Stimulated activated naive B cell treated with anti-CD40 and anti-IgM and Interleukin-4, amounts not matched to agents 10 μg/mL and 1 μg/mL and 100 μg/mL, for 72 hours (primary cell): Measurements from ENCODE around the gene MACROD2.
A peak's percentile ranks its signal among the peaks of the same experiment; 100 is the strongest.

Source experiments
- ATAC-seq, 2 donors: fragments of 150-1000 bp; cut with Tn5 transposase; replicated peaks; 2 replicates each; pipeline ENCODE4 v1.10.0; 2021; ENCODE audit warnings: moderate library complexity in 1 of 2
- DNase-seq: peaks from one replicate; pipeline ENCODE4 v3.0.0; 2021
- H3K27ac Mint-ChIP-seq: one replicate; pipeline ENCODE4 v1.8.0; 2022; ENCODE audit warnings: mild to moderate bottlenecking, mixed read lengths
- H3K27me3 Mint-ChIP-seq, 2 donors: one replicate each; pipeline ENCODE4 v1.8.0; 2022; ENCODE audit warnings: mixed read lengths in 2 of 2
- H3K36me3 Mint-ChIP-seq, 2 donors: one replicate each; pipeline ENCODE4 v1.8.0; 2022; ENCODE audit warnings: mixed read lengths in 2 of 2, mild to moderate bottlenecking in 1 of 2
- H3K4me1 Mint-ChIP-seq, 2 donors: one replicate each; pipeline ENCODE4 v1.8.0; 2022; ENCODE audit warnings: mixed read lengths in 2 of 2, mild to moderate bottlenecking in 1 of 2
- H3K4me3 Mint-ChIP-seq, 2 donors: one replicate each; pipeline ENCODE4 v1.8.0; 2022; ENCODE audit warnings: mild to moderate bottlenecking in 2 of 2, mixed read lengths in 2 of 2, moderate library complexity in 1 of 2
- H3K9me3 Mint-ChIP-seq, 2 donors: one replicate each; pipeline ENCODE4 v1.8.0; 2022; ENCODE audit warnings: mixed read lengths in 2 of 2, mild to moderate bottlenecking in 1 of 2

MACROD2 gene

DNA sequence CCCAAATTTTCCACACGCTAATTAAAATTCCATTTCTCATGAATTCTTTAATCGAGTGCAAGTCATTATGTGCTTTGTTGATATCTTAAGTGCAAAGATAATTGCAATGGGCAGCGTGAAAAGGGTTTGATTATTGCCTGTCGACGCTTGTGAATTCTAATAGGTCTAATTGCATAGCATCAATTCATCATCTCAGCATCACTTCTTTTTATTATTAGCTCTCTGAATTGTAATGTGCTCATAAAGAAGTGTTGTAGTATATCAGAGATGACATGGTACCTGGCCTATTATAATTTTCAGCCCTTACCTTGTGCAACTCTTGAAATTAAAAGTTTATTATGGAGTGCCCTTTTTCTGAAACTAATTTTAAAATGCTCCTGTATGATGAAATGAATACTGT is 1208.9 kb downstream of the MACROD2 start:
- Mint-ChIP-seq H3K4me1 (peaks cover 0 to 9% of the 10 kb centered on the region in 2 donors), H3K27me3 (peaks cover 0 to 4% of the 10 kb centered on the region in 2 donors), H3K4me3 (no peak overlapping the region), H3K27ac (no peak overlapping the region), H3K36me3 (peaks cover 0 to 3% of the 10 kb centered on the region in 2 donors), H3K9me3 (peaks cover 4 to 6% of the 10 kb centered on the region in 2 donors)
- DNase-seq: no peak
- no peak for ATAC-seq

DNA sequence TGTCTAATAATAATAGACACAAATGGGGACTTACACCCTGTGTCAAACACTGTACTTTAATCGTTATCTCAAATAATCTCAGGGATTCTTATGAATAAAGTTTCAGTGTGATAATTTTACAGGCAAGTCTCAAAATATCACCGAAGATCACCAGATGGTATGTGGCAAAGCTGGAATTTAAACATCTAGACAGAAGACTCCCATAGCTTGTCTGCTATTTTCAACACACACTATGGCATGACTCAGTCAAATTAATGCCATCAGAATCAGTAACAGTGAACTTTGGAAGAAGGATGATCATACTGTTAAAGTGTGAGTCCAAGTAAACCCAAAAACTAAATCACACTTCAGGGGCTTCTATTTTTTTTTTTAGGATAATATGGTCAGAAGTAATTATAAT is 1209.7 kb downstream of the MACROD2 start:
- no peak overlapping the region for H3K4me3 Mint-ChIP-seq
- H3K9me3 Mint-ChIP-seq: peaks cover 4 to 6% of the 10 kb centered on the region in 2 donors
- DNase-seq: no peak
- ATAC-seq: no peak
- peaks cover 0 to 3% of the 10 kb centered on the region in 2 donors for H3K36me3 Mint-ChIP-seq
- peaks cover 0 to 4% of the 10 kb centered on the region in 2 donors for H3K4me1 Mint-ChIP-seq
- H3K27me3 Mint-ChIP-seq: peaks cover 0 to 4% of the 10 kb centered on the region in 2 donors
- H3K27ac Mint-ChIP-seq: no peak overlapping the region

DNA sequence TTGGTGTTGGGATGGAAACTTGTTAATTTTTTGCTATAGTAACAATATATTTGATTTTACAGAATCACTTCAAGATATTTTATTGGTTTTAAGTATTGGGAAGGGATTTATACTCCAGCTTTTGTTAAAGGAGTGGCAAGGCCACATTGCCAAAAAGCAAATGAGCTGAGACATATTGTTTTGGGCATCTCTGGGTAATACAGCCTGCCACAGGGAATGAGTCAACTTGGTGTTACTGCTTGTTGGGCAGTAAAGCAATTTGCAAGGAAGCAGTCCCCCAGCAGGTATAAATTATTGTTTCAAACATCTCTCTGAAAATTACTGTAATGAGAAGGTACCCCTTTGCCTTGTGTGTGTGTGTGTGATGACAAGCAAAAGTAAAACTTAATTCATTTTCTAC is 1210.4 kb downstream of the MACROD2 start:
- peaks cover 0 to 3% of the 10 kb centered on the region in 2 donors for H3K36me3 Mint-ChIP-seq
- no peak overlapping the region for H3K27ac Mint-ChIP-seq
- peaks cover 0 to 4% of the 10 kb centered on the region in 2 donors for H3K27me3 Mint-ChIP-seq
- peaks cover 4 to 6% of the 10 kb centered on the region in 2 donors for H3K9me3 Mint-ChIP-seq
- DNase-seq (no peak), ATAC-seq (no peak)
- no peak overlapping the region for H3K4me3 Mint-ChIP-seq
- no peaks in the 10 kb centered on the region for H3K4me1 Mint-ChIP-seq

DNA sequence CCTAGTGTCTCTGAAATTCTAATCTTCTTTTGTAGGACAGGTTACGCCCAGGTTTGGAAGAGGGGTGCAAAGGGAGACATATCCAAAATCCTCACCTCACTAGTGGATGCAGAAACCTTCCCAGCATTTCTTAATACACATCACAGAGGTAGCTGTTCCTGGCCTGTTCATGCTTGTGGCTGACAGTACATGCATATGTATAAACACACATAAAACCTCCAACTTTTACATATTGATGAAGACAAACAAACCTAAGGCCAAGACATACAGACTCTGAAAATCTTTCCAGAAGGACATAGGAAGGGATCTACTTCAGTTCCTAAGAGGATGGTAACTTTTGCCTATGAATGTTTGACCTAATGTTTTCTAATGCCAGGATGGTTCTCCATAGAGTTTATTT is 1214.2 kb downstream of the MACROD2 start:
- ATAC-seq (no peak), DNase-seq (no peak)
- Mint-ChIP-seq H3K4me3 (no peak overlapping the region), H3K4me1 (no peaks in the 10 kb centered on the region), H3K36me3 (peaks cover 0 to 3% of the 10 kb centered on the region in 2 donors), H3K27ac (no peak overlapping the region), H3K9me3 (peaks cover 4 to 8% of the 10 kb centered on the region in 2 donors), H3K27me3 (peaks cover 0 to 4% of the 10 kb centered on the region in 2 donors)

DNA sequence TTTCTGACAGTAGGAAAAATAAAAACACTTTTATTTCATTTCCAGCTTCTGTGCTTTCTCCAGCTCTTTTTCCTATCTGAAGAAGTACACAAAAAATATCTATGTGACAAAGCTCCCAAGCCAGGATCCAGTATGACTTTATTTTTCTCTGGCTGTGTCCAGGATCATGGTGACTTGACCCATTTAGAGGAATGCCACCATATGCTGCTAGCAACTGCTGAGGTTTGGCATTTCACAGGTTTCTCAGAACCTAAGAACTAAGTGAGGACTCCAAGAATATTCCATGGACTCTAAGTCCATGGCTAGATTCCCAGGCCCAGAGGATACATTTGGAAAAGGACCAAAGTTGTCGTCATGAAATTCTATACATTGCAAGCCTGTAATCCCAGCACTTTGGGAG is 1218.7 kb downstream of the MACROD2 start:
- Mint-ChIP-seq H3K4me3 (no peak overlapping the region), H3K27me3 (no peaks in the 10 kb centered on the region), H3K36me3 (no peaks in the 10 kb centered on the region), H3K27ac (no peak overlapping the region), H3K4me1 (no peaks in the 10 kb centered on the region), H3K9me3 (peaks cover 0 to 4% of the 10 kb centered on the region in 2 donors)
- ATAC-seq (no peak), DNase-seq (no peak)

DNA sequence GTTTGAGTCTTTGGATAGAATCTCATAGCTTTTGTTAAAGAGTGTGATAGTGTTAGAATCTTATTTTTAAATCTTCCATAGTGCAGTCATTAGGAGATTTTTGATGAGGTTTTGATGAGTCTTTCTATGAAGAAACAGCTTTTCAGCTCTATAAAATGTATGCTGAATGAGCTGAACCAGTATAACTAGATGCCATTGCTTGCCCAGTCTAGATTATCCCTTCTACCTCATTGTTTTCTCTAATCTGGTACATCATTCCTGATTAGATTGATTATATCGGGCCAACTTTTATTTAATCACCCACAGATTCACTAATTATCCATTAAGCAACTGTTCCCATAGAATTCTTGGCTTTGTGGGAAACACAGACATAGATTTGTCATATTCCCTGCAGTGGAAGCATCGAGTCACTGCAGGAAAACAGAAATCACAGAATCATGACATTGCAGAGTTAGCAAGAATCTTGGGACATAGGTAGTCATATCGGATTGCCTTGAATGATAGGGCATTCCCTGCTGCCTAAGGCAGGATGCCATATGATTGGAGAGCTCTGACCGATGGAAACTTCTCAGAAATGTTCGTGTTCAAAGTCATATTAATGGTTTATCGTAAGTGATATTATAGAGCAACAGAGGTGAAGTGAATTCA is 1224.8 kb downstream of the MACROD2 start:
- H3K4me3 Mint-ChIP-seq: no peak overlapping the region
- H3K27ac Mint-ChIP-seq: no peak overlapping the region
- DNase-seq (no peak), ATAC-seq (no peak)
- no peaks in the 10 kb centered on the region for H3K27me3 Mint-ChIP-seq
- no peaks in the 10 kb centered on the region for H3K36me3 Mint-ChIP-seq
- H3K9me3 Mint-ChIP-seq: peaks cover 0 to 2% of the 10 kb centered on the region in 2 donors
- no peaks in the 10 kb centered on the region for H3K4me1 Mint-ChIP-seq

DNA sequence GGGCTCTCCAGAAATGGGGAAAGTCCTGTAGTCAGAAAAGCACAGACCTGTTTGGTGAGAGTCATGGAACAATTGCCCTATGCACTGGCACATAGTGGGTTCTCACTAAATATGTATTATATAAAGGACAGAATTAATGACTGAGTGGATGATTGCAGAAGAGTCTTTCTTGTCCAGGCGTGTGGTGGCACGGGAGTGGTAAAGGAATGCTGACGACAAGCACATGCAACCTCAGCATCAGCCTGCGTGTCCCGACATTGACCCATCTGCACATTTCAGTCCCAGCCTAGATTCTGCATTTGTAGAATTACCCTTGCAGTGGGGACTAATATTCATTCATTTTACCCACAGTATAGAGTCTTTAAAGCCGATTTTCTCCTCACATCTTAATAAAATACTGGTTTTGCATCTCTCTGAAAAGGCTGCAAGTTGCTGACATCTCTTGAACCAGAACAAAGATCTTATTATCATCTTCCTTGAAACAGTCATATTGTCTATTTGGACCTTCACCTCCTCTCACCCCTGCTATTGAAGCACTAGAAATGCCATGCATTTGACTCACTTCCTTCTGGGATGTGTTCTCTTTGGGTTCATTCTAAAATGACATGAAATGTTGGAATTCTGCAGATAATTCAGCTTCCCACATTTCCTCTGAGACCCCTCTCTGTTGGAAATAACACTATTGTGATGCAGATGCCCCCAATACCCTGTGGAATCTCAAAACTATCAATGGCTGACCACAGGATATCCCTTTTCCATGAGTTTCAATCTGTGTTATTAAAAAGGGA is 1225.7 kb downstream of the MACROD2 start:
- H3K4me3 Mint-ChIP-seq: no peak overlapping the region
- H3K9me3 Mint-ChIP-seq: peaks cover 0 to 2% of the 10 kb centered on the region in 2 donors
- H3K4me1 Mint-ChIP-seq: no peaks in the 10 kb centered on the region
- no peak overlapping the region for H3K27ac Mint-ChIP-seq
- no peak for DNase-seq
- no peaks in the 10 kb centered on the region for H3K36me3 Mint-ChIP-seq
- no peaks in the 10 kb centered on the region for H3K27me3 Mint-ChIP-seq
- no peak for ATAC-seq

DNA sequence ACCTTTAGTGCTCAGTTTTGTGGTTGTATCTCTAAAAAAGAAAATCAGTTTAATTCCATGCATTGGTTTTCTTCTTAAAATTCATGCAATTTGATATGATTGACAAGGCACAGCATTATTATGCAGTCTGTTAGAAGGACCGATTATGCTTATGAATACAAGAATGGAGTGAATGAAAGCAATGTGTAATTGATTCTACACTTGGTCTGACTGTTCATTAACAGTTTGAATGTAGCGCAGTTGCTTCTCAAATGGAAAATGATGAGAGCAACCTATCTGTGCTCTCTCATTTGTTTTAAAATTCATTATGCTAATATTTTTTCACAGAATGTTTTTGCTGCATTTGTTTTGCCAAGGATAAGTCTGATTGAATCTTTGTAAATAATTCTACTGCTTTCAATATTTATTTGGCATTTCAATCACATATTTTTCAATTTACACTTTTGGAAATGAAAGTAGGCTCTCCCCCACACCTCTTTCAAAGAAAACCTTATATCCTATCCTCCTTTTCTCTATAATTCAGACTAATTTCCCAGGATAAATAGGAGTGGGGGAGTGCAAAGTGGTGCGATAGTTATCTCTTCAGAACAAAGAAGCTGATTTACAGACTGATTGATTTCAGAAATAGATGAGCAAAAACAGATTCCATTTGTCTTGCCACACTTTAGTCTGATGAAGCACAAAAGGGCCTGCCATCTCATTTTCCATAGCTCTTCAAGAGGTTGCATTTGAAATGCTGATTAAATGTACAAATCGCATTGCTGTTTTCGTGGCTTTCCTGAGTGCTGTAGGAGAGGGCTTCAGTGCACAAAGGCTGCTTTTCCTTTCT is 1227.4 kb downstream of the MACROD2 start:
- H3K4me1 Mint-ChIP-seq: no peaks in the 10 kb centered on the region
- no peaks in the 10 kb centered on the region for H3K36me3 Mint-ChIP-seq
- DNase-seq (no peak), ATAC-seq (no peak)
- H3K27ac Mint-ChIP-seq: no peak overlapping the region
- H3K4me3 Mint-ChIP-seq: no peak overlapping the region
- H3K27me3 Mint-ChIP-seq: no peaks in the 10 kb centered on the region
- peaks cover 0 to 2% of the 10 kb centered on the region in 2 donors for H3K9me3 Mint-ChIP-seq

DNA sequence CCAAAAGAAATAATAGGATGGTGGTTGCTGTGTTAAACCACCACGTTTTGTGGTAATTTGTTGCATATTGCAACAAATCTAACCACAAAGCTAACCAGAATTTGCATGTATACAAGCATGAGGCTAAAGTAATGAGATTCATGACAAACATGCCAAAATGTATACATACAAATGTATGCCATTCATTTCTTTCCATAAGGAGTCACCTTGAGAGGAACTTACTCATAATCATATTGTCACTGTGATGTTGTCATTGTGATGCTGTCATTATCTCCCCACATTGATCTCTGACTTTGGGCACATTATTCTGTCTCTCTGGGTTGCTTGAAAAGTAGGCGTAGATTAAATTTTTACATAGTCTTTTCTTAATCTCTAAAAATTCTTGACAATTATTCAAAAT is 1228.9 kb downstream of the MACROD2 start:
- no peak for ATAC-seq
- Mint-ChIP-seq H3K27ac (no peak overlapping the region), H3K36me3 (no peaks in the 10 kb centered on the region), H3K27me3 (no peaks in the 10 kb centered on the region), H3K4me3 (no peak overlapping the region), H3K4me1 (no peaks in the 10 kb centered on the region), H3K9me3 (no peaks in the 10 kb centered on the region)
- DNase-seq: no peak

DNA sequence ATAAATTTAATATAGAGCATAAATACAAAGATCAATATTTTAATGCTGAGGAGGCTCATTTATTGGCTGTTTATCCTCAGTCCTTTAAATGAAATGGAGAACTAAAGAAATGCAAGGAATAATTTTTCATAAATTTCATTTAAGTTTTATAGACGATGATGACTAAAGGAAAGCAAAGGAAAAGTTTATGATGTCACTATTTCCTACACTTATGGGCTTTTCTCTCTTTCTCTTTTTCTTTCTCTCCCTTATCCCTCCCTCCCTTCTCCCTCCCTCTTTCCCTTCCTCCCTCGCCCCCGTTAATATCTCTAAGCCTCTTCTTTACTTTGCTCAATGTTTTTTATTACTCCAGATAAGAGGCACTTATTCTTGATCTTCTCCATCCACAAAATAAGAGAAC is 1231.8 kb downstream of the MACROD2 start:
- no peak overlapping the region for H3K27ac Mint-ChIP-seq
- H3K36me3 Mint-ChIP-seq: no peaks in the 10 kb centered on the region
- H3K4me1 Mint-ChIP-seq: no peaks in the 10 kb centered on the region
- DNase-seq: no peak
- H3K4me3 Mint-ChIP-seq: no peak overlapping the region
- H3K9me3 Mint-ChIP-seq: peaks cover 0 to 6% of the 10 kb centered on the region in 2 donors
- no peak for ATAC-seq
- H3K27me3 Mint-ChIP-seq: no peaks in the 10 kb centered on the region

DNA sequence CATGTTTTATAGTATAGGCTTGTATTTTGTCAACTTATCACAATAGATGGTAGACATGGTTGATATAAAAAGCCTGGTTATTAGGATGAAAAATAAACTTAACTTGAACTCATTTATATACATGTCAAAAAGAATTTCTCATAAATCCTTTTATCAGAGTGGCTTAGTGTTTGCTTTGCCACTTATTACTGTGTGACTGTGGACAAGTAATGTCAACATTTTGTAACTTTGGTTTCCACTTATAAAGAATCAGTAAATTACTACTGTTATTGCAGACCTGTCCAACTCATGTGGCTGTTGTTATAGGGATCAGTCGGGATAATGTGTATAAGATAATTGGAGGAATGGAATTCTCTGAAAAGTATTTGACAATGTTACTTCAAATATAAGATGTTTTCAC is 1236.9 kb downstream of the MACROD2 start:
- no peak overlapping the region for H3K4me3 Mint-ChIP-seq
- H3K9me3 Mint-ChIP-seq: peaks cover 0 to 6% of the 10 kb centered on the region in 2 donors
- H3K36me3 Mint-ChIP-seq: no peaks in the 10 kb centered on the region
- no peaks in the 10 kb centered on the region for H3K27me3 Mint-ChIP-seq
- DNase-seq (no peak), ATAC-seq (no peak)
- H3K27ac Mint-ChIP-seq: no peak overlapping the region
- peaks cover 2 to 6% of the 10 kb centered on the region in 2 donors for H3K4me1 Mint-ChIP-seq

DNA sequence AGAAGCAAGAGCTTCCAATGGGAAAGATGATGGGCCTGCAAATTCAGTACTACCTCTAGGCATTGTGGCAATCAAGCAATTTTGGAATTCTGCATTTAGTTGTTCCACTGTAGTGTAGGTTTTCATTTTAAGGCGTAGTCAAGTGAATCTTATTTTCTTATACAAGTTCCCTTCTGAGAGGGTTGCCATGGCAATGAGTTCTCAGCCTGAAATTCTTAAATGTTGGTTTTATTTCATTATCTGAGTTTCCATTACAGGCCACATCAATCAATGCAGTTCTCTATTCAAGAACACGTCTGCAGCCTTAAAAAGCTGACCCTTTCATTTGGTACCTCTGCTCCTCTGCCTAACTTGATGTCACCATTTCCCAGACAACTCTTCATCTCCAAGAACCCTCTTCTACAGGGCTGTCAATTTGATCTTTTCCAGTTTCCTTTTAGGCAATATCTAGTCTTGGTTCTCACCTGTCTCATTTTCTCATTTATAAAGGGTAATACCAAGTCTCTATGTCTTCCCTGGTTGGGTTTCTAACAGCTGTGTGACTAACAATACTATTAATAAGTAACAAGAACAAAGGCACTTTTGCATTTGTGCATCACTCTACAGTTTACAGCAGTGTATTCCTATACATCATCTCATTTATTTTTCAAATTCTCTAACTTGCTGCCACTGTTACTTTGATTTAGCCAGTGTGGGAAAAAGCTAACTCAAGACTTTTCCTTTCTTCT is 1240.3 kb downstream of the MACROD2 start:
- no peak for DNase-seq
- H3K27me3 Mint-ChIP-seq: no peaks in the 10 kb centered on the region
- no peak overlapping the region for H3K27ac Mint-ChIP-seq
- no peak for ATAC-seq
- no peaks in the 10 kb centered on the region for H3K36me3 Mint-ChIP-seq
- H3K4me1 Mint-ChIP-seq: peaks cover 2 to 6% of the 10 kb centered on the region in 2 donors
- H3K4me3 Mint-ChIP-seq: no peak overlapping the region
- no peaks in the 10 kb centered on the region for H3K9me3 Mint-ChIP-seq

DNA sequence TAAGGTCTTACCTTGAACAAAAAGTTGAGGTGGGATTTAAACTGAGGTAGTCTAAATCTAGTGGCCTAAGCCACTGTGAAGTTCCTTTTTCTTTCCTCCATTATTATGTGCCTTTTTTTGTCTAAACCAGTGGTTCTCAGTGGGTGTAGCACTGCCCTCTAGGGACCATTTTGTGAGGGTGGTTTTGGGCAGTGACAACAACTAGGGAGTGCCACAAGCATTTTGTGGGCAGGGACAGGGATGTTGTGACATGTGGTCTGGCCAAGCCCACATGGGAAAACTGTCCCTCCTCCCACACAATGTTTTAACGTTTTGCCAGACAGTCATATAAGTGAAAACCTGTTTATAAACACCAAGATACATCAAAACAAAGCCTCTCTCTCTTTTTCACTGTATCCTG is 1241.5 kb downstream of the MACROD2 start:
- H3K4me1 Mint-ChIP-seq: peaks cover 2 to 6% of the 10 kb centered on the region in 2 donors
- ATAC-seq (peak; percentile 82 to 83), DNase-seq (peak; percentile 26)
- H3K9me3 Mint-ChIP-seq: no peaks in the 10 kb centered on the region
- no peaks in the 10 kb centered on the region for H3K27me3 Mint-ChIP-seq
- H3K4me3 Mint-ChIP-seq: no peak overlapping the region
- H3K36me3 Mint-ChIP-seq: no peaks in the 10 kb centered on the region
- H3K27ac Mint-ChIP-seq: peak overlapping the region; percentile 60
